ENCODE measurements around the gene MTOR.

GRCh38 chr1:11279630-11280029, 17.3 kb upstream of the MTOR start:
- TF ChIP-seq POLR2AphosphoS5 (IDR thresholded peaks at IDR 0.05; ENCODE audit: low read depth, low read length) (no peak), REST (IDR thresholded peaks at IDR 0.05; ENCODE audit: insufficient read depth in 1 of 2, low read depth in 2 of 2, low read length in 2 of 2) (no peak)

Measured in PFSK-1 (cell line).